GM18861 (cell line): ENCODE results near the gene OR52J3.
"Not testable (repeated sequence)": the region's sequence is repeated elsewhere in the genome, so short reads cannot be mapped to it uniquely, and the experiment has no call there.

Experiments
- ATAC-seq: cut with Tn5 transposase; IDR thresholded peaks from one replicate; pipeline ENCODE4 v1.9.1; 2021; ENCODE audit not compliant: unreplicated experiment

The OR52J3 gene

DNA sequence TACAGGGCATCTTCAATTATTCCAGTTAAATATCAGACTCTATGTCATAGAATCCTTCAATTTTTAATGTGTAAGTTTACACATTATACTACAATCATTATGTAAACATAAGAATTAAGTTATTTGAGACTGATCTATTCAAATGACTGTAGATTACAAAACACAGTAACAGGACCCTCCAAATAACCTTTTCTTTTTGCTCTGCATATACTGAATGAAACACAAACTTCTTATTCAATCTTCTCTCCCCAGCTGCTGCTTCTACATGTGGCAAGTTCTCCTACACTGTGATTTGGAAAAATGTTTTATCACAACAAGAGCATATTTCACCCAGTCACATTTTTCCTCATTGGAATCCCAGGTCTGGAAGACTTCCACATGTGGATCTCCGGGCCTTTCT is at the start of gene OR52J3:
TSS of gene OR52J3 (plus strand) at position 301 of the 400 bp plus-strand sequence. CDS start at position 301, 0 bp downstream.
- ATAC-seq, result no peak

GRCh38 chr11:5004424-5005274 is 41.7 kb upstream of the OR52J3 start:
- no peak for ATAC-seq

DNA sequence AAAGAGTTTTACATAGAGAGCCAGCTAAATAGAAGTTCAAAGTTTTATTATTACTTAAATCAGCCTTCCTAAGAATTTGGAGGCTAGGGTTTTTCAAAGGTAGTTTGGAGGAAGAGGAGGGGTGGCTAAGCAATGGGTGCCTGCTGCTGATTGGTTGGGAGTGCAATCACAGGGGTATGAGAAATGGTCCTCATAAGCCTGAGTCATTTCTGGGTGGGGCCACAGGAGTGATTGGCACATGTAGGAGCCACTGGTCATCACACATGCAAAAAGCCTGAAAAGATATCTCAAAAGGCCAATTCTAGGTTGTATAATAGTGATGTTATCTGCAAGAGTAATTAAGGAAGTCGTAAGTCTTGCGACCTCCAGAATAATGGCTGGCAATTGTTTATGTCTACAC is 38.8 kb upstream of the OR52J3 start:
- no peak for ATAC-seq

GRCh38 chr11:5011254-5011653 is 35.1 kb upstream of the OR52J3 start:
- no peak for ATAC-seq

DNA sequence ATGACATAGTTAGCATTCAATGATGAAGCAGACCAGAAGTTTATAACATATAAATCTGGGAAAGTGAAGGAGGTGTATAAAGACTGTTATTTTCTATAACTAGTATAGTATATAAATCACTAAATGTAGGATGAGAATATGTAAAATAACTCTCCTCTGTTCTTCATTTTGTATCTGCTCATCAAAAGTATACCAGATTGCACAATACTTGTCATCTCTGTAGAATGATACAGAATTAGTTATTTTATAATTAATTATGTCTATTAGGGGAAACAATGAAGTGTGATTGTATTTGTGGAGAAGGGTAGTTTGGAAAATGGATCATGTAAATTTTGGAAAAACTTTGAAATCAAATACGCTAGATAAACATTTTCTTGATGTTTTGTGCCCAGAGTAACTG is 33.3 kb upstream of the OR52J3 start:
- no peak for ATAC-seq

DNA sequence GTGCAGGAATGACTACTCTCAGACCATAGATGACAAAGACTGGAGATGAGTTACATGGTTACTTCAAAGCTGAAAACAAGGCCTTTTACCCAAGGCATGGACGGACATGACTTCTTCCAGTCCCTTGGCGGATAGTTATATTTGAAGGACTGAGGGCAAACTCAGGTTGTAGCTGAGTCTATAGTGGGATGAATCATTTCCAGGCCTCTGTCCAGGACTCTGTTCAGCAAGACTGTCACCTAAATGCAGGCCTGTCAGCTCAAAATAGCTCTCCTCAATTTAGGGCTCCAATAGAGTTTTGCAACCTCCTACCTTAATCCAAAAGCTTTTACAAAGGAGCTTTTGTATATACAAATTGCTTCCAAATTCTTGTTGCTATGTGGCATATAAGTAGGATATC is 24.3 kb upstream of the OR52J3 start:
- ATAC-seq, result no peak

- no peak for ATAC-seq
Observed at GRCh38 chr11:5036669-5037068, 9.7 kb upstream of the OR52J3 start.

GRCh38 chr11:5037926-5038325 is 8.4 kb upstream of the OR52J3 start:
- no peak for ATAC-seq

GRCh38 chr11:5038341-5038740 is 8.0 kb upstream of the OR52J3 start:
- ATAC-seq, result no peak

DNA sequence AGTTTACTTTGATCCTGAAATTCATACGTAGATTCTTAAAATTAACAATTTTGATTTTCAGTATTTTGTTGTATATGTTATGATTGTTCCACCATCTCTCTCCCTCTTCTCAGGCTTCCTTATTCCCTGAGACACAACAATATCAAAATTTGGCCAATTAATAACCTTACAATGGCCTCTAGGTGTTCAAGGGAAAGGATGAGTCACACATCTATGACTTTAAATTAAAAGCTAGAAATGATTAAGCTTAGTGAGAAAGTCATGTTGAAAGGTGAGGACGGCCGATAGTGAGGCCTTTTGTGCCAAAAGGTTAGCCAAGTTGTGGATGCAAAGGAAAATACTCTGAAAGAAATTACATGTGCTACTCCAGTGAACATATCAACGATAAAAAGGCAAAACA is 5.5 kb upstream of the OR52J3 start:
- no peak for ATAC-seq

GRCh38 chr11:5042091-5042490 is 4.2 kb upstream of the OR52J3 start:
- ATAC-seq, result no peak

DNA sequence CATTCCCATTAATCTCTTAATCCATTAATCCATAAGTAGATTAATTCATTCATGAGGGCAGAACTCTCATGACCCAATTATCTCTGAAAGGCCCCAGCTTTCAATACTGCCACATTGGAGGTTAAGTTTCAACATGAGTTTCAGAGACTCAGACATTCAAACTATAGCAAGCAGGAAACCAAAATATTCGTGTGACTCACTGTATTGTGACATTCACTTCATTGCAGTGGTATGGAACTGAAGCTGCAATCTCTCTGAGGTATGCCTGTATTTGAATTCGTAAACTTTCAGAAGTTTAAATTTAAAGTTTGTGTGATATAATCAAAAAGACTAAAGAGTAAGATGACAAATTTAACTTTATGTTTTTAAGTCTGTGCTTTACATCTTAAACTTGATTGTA is 2.9 kb upstream of the OR52J3 start:
- no peak for ATAC-seq

GRCh38 chr11:5046754-5047330 is 516 bp downstream of the OR52J3 start:
- no peak for ATAC-seq

DNA sequence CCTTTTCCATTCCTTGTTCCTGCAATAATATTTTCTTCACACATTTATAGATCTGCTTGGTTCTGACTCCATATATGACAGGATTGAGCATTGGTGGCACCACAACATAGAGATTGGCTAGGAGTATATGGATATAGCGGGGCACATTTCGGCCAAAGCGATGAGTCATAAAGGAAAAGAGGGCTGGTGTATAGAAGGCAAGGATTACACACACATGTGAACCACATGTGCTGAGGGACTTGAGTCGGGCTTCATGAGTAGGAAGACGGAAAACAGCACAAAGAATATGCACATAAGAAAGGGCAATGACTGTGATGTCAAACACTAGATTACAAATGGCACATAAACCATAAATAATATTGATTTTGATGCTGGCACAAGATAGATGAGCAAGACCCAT is 12.4 kb downstream of the OR52J3 start:
- ATAC-seq, result not testable (repeated sequence)

GRCh38 chr11:5059391-5059790 is 13.1 kb downstream of the OR52J3 start, which contains the start of gene OR52E2:
TSS of gene OR52E2 (minus strand) at chr11:5059627. CDS start at chr11:5059627, 0 bp downstream.
- ATAC-seq, result no peak

- ATAC-seq, result no peak
Observed at GRCh38 chr11:5065027-5065426, 18.7 kb downstream of the OR52J3 start.

DNA sequence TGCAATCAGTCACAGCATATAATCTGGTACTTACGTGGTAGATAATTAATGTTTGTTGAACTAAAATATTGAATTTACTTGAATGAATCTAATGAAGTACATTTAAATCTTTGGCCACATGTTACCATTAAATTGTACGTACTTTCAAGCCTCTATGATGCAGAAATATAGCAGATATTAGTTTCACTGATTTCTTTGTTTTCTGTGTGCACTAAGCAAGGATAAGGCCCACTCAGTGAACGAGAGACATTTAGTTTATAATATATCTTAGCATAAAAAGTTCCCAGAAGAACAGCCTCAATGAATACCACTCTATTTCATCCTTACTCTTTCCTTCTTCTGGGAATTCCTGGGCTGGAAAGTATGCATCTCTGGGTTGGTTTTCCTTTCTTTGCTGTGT is 22.9 kb downstream of the OR52J3 start, which contains the start of gene OR52E1:
TSS of gene OR52E1 (plus strand) at position 301 of the 400 bp plus-strand sequence.
- no peak for ATAC-seq

GRCh38 chr11:5071799-5072198 is 25.5 kb downstream of the OR52J3 start:
- no peak for ATAC-seq

GRCh38 chr11:5081405-5081804 is 35.1 kb downstream of the OR52J3 start:
- no peak for ATAC-seq

DNA sequence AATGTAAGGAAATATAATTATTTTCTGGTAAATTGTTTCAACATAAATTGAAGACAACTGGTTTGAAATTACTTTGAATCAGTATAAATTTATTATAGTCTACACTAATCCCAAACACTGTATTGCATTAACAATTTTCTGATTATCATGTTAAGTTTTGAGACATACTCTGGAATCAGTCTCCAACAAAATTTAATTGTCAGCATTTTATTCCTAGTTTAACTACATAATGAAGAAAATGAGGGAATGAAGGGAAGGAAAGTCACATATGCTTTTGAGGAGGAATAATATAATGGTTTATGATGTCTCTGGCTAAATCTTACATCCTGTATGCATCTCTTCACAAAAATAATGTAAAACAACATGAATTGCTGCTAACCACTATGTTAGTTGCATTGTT is 37.3 kb downstream of the OR52J3 start:
- ATAC-seq, result no peak

- ATAC-seq, result no peak
Observed at GRCh38 chr11:5088556-5088955, 42.2 kb downstream of the OR52J3 start.

DNA sequence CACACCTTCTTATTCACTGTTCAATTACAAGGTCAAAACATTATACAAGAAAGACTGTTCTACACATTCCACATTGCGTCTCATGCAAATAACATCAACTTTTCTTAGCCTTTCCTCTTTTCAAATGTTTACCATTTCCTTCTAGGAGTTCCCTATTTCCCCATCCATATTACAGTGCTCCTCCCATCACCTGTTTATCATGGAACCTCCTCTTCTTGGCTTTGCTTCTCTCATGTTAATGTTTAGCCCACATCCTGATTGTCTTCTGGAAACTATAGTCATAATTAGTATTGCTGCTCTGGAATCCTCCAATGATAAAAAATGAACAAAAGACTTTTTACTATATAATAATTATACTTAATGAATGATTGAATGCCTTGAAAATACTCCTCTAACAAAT is 44.3 kb downstream of the OR52J3 start:
- ATAC-seq, result no peak
